Measurements from ENCODE around the gene IRF2.

Gene IRF2

DNA sequence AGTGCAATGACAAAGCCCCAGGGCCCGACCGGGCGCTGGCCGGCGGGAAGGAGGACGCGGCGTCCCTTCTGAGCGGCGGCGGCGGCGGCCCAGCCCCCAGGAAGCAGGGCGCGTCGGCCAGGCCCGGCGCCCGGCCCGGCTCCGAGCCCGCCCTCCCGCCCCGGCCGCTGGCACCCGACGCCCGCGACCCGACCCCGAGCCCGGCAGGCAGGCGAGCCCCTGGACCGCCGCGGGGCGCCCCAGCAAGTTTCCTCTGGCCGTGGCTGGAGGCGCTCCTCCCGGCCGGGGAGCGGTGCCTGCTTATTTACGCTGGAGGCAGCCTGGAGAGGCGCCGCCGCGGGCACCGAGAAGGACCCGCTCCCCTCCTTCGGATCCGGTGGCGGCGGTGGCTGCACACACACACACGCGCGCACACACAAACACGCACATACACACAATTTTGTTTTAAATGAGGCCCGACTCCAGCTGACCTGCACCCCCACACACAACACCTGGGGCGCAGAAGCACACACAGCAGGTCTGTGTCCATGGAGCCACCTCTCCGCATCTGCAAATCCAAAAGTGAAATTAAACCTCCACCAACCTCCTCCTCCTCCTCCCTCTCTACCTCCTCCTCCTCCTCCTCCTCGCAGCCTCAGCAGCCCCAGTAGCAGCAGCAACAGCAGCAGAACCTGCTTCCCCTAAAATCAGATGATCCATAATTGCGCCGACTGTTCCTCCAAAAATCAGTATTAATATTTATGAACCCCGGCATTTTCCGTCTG lies 669 bp downstream of the IRF2 start:
- DNase-seq = no peak

GRCh38 chr4:184472614-184473498 lies 1.5 kb downstream of the IRF2 start:
- no peak for DNase-seq

DNA sequence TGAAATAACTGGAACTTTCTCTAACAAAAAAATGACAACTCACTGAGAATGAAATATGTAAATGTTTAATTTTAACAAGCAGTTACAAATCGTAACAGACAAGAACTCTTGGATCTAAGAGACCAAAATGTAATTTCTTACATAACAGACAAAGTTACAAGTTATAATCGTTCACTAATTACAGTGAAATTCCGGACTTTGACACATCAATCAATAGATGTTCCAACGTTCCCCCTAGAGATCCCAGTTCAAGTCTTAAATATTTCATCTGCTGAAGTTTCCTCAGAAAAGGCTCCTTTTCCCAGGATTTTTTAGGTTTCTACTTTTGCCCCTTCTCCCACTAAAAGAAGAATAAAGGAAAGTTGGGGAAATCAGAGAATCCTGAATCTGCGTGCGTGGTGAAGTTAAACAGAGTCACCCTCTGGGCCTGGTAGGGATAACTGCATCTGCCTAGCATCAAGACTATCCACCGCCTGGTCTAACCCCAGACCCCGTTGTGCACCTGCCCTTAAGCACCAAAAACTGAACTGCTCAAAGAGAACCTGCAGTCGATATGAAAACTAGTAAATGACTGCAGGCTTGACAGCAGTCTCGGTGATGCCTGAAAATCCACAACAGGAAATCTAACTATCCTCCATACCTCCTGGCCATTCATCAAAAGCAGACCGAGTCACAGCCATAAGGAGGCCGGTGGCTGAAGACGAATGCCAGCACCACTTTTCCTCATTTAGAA lies 2.3 kb downstream of the IRF2 start:
- DNase-seq = no peak

GRCh38 chr4:184470785-184471110 lies 3.6 kb downstream of the IRF2 start:
- no peak for DNase-seq

- DNase-seq = no peak
Measured at GRCh38 chr4:184466634-184467033, 7.7 kb downstream of the IRF2 start.

DNA sequence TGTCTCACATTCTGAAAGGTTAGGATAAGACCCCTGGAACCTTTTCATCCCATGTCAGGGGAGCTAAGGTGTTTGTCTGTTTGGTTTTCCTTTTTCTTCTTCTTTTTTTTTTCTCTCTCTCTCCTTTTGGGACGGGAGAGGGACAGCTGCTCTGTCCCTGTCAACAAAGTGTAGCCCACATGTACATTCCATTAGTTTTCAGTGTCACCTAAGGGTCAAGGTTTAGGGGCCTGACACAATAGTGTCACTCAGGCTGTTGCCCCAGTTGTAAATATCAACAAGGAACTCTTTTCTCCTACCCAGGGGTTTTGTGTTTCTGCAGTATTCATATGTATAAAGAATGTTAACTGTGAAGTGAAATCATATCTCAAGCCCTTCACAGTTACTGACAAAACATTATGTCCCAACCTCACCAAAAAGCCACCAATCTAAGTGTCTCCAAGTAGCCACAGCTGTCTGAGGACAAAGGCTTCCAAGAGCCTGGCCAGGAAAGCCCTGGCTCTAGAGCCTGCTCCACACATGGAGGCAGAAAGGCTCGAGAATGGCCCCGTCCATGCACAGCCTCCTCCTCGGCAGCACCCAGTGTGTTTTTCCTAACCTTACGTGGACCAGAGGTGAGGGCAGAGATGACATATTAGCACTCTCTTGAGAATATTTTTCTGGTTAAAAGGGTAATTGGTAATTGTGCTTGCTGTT lies 9.4 kb downstream of the IRF2 start:
- no peak for DNase-seq

GRCh38 chr4:184463856-184464255 lies 10.5 kb downstream of the IRF2 start:
- DNase-seq = no peak

GRCh38 chr4:184463158-184463557 lies 11.2 kb downstream of the IRF2 start:
- DNase-seq = no peak

DNA sequence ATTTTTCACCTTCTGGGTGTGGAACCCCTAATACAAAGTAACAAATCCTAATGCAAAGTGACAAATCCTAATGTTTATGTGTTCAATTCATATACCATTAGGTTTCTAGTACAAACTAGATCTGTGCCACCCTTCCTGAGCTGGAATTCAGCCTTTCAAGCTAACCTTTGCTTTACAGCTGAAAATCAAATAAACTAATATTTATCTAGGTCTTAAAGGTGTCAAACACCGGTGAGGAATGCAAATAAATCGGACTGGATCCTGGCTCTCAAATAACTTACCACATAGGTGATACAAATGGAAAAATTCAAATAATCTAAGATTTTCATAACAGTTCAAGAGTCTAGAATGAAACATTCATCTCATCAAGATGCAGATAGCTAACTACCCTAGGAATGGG lies 11.6 kb downstream of the IRF2 start:
- DNase-seq = no peak

GRCh38 chr4:184461711-184462441 lies 12.5 kb downstream of the IRF2 start:
- no peak for DNase-seq

- no peak for DNase-seq
Measured at GRCh38 chr4:184460499-184461285, 13.7 kb downstream of the IRF2 start.

DNA sequence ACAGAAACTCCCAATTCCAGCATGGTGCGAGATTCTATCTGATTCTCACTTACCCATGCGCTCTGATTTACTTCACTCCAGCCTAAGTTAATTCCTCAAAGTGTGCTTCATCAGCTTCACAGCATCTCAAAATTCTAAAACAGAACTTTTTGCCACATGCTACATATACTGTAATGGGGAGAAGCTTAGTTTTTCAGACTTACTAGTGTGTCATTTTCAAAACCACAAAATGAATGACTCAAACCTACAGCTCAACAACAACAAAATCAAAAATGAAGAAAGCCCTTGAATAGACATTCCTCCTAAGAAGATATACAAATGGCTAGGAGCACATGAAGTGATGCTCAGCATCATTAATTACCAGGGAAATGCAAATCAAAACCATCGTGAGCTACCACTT lies 14.9 kb downstream of the IRF2 start:
- DNase-seq = no peak

GRCh38 chr4:184457535-184458249 lies 16.7 kb downstream of the IRF2 start:
- no peak for DNase-seq

GRCh38 chr4:184456337-184456736 lies 18.0 kb downstream of the IRF2 start:
- DNase-seq = no peak

- DNase-seq = no peak
Measured at GRCh38 chr4:184455299-184455698, 19.1 kb downstream of the IRF2 start.

- no peak for DNase-seq
Measured at GRCh38 chr4:184453365-184454160, 20.8 kb downstream of the IRF2 start.

- DNase-seq = no peak
Measured at GRCh38 chr4:184452740-184453139, 21.6 kb downstream of the IRF2 start.

DNA sequence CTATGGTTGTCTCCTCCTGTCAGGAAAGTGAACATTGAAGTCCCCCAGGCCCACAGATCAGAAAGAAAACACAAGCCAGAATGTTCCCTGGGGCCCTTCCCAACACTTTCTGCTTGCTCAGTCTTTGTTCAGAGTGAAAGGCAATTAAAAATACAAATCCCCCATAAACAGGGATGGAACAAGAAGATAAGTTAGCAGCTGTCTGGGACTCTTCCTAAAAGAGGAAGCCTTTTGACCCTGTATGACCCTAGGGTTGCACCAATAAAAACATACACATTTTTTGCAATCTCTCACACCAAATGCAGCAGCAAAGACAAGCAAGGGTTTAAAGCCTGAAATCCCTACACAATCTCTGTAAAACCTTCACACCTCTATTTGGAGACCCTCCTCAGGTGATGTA lies 22.6 kb downstream of the IRF2 start:
- DNase-seq = no peak

DNA sequence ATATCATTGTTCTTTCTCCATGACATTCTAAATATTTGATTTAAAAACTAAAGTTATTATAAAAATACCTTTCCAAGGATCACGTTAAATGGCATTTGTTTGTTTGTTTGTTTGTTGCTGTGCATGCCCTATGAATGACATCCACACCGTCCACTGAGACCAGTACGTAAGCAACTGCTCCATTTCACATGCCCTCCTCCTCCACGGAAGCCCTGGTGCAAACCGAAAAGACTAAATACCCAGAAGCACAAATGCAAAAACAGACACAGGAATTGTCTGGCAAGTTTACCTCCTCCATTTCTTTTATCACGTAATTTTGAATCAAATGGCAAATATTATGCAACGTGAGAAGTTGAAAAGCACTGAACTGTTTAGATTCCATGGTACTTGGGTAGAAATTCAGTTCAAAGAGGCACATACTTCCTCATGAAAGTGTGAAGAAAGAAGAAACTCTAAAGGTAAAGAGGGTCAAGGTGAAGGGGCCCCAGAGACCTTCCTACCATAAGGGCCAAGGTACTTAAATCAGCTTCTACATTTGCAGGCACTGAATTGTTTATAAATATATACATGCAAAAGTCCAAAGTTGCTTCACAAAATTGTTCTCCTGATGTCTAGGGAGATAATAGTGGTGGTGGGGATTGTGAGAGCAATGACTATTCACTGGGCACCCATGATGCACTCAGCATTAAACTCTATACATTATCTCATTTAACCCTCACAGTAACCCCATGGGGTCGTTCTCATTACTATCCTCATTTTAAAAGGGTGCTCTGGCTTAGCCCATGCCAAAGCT lies 23.4 kb downstream of the IRF2 start:
- DNase-seq = no peak

Measured in NCI-H1694 (cell line).